ENCODE data around the gene FCHO2.

DNA sequence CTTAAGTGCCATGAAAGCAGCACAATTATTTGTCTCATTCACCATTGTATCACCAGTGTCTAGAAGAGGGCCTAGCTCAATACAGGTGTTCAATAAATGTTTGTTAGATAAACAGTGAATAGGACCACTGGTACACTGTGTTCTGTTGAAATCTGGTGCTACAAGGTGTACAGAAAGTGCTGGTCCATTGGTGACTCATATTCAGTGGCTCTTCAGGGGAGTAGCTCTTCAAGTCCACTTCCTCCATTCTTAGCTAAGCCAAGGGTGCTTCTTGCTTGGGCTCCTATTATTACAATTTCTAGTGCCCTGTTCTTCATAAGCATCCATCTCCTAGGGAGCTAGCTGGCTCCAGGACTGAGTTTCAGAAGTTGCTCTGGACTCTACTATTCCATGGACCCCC lies 6.4 kb upstream of the FCHO2 start:
- TF ChIP-seq, protein P1, sequence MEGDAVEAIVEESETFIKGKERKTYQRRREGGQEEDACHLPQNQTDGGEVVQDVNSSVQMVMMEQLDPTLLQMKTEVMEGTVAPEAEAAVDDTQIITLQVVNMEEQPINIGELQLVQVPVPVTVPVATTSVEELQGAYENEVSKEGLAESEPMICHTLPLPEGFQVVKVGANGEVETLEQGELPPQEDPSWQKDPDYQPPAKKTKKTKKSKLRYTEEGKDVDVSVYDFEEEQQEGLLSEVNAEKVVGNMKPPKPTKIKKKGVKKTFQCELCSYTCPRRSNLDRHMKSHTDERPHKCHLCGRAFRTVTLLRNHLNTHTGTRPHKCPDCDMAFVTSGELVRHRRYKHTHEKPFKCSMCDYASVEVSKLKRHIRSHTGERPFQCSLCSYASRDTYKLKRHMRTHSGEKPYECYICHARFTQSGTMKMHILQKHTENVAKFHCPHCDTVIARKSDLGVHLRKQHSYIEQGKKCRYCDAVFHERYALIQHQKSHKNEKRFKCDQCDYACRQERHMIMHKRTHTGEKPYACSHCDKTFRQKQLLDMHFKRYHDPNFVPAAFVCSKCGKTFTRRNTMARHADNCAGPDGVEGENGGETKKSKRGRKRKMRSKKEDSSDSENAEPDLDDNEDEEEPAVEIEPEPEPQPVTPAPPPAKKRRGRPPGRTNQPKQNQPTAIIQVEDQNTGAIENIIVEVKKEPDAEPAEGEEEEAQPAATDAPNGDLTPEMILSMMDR (IDR thresholded peaks at IDR 0.05; ENCODE audit: low read depth, low read length): no peak
- TF ChIP-seq EZH2phosphoT487 (IDR thresholded peaks at IDR 0.05; ENCODE audit: low read depth): no peak
